ENCODE results near the gene TMEM51.

TMEM51 gene

GRCh38 chr1:15153184-15153841 lies at the start of gene TMEM51:
TSS of gene TMEM51 (plus strand) at chr1:15153747. CDS start at chr1:15215088, 61,341 bp downstream.
- DNase-seq (ENCODE audit: low read depth) = no peak

GRCh38 chr1:15103906-15104305 lies 49.6 kb upstream of the TMEM51 start:
- no peak for DNase-seq (ENCODE audit: low read depth)

GRCh38 chr1:15104768-15105167 lies 48.8 kb upstream of the TMEM51 start:
- no peak for DNase-seq (ENCODE audit: low read depth)

GRCh38 chr1:15106608-15107007 lies 46.9 kb upstream of the TMEM51 start:
- DNase-seq (ENCODE audit: low read depth) = no peak

- no peak for DNase-seq (ENCODE audit: low read depth)
Observed at GRCh38 chr1:15107058-15107687, 46.4 kb upstream of the TMEM51 start.

GRCh38 chr1:15107911-15108310 lies 45.6 kb upstream of the TMEM51 start:
- no peak for DNase-seq (ENCODE audit: low read depth)

- DNase-seq (ENCODE audit: low read depth) = no peak
Observed at GRCh38 chr1:15110128-15110866, 43.2 kb upstream of the TMEM51 start.

GRCh38 chr1:15110867-15111230 lies 42.7 kb upstream of the TMEM51 start:
- DNase-seq (ENCODE audit: low read depth) = no peak

GRCh38 chr1:15113146-15113545 lies 40.4 kb upstream of the TMEM51 start:
- DNase-seq (ENCODE audit: low read depth) = no peak

GRCh38 chr1:15114884-15115283 lies 38.7 kb upstream of the TMEM51 start:
- DNase-seq (ENCODE audit: low read depth) = no peak

- DNase-seq (ENCODE audit: low read depth) = no peak
Observed at GRCh38 chr1:15115542-15116330, 37.8 kb upstream of the TMEM51 start.

- no peak for DNase-seq (ENCODE audit: low read depth)
Observed at GRCh38 chr1:15116966-15117365, 36.6 kb upstream of the TMEM51 start.

GRCh38 chr1:15117671-15118325 lies 35.7 kb upstream of the TMEM51 start:
- DNase-seq (ENCODE audit: low read depth) = no peak

GRCh38 chr1:15118579-15118978 lies 35.0 kb upstream of the TMEM51 start:
- DNase-seq (ENCODE audit: low read depth) = no peak

GRCh38 chr1:15120251-15120945 lies 33.1 kb upstream of the TMEM51 start:
- DNase-seq (ENCODE audit: low read depth) = no peak

GRCh38 chr1:15122331-15122730 lies 31.2 kb upstream of the TMEM51 start:
- no peak for DNase-seq (ENCODE audit: low read depth)

- DNase-seq (ENCODE audit: low read depth) = no peak
Observed at GRCh38 chr1:15123270-15123669, 30.3 kb upstream of the TMEM51 start.

GRCh38 chr1:15123925-15124324 lies 29.6 kb upstream of the TMEM51 start:
- no peak for DNase-seq (ENCODE audit: low read depth)

GRCh38 chr1:15124362-15125100 lies 29.0 kb upstream of the TMEM51 start:
- no peak for DNase-seq (ENCODE audit: low read depth)

- no peak for DNase-seq (ENCODE audit: low read depth)
Observed at GRCh38 chr1:15125101-15125745, 28.3 kb upstream of the TMEM51 start.
